Measurements from ENCODE around the gene SEC23B.

GRCh38 chr20:18571578-18571977 lies 63.8 kb downstream of the SEC23B start:
- TF ChIP-seq POLR2A (IDR thresholded peaks at IDR 0.05) (no peak), CTCF (IDR thresholded peaks at IDR 0.05) (no peak), POLR2AphosphoS5 (IDR thresholded peaks at IDR 0.05) (no peak)
